Testis (tissue), 3 donors: ENCODE measurements around the gene OFD1. TPM values are rescaled to one million over a fixed set of nuclear protein-coding genes. Genes with fewer than 3 reads are reported as not detected.

Source experiments
- DNase-seq: peaks from one replicate; pipeline ENCODE4 v3.0.0-alpha.2; 2019
- H3K27ac ChIP-seq, 2 donors: fragments of 200-600 bp; sonication (generic); one replicate each; pipeline ENCODE4 v1.5.1; 2019
- H3K27me3 ChIP-seq: fragments of 200-600 bp; sonication (generic); one replicate; pipeline ENCODE4 v1.5.1; 2019
- H3K36me3 ChIP-seq: fragments of 200-600 bp; sonication (generic); one replicate; pipeline ENCODE4 v1.5.1; 2017; ENCODE audit warnings: low read depth; ENCODE audit errors: missing control alignments
- H3K4me1 ChIP-seq: fragments of 200-600 bp; sonication (generic); one replicate; pipeline ENCODE4 v1.5.1; 2019
- H3K4me3 ChIP-seq, 2 donors: fragments of 200-600 bp; sonication (generic); one replicate each; pipeline ENCODE4 v1.5.1; 2017 to 2019
- H3K9me3 ChIP-seq: fragments of 200-600 bp; sonication (generic); one replicate; pipeline ENCODE4 v1.5.1; 2017
- CTCF ChIP-seq, 3 experiments: fragments of 450-650 bp in 2 of 3; fragments of 200-600 bp in 1 of 3; sonication (generic) in 1 of 3; IDR thresholded peaks; one replicate each; pipeline ENCODE4 v1.5.1; 2016 to 2019; ENCODE audit warnings: antibody characterized with exemption in 3 of 3, mild to moderate bottlenecking in 2 of 3, moderate library complexity in 1 of 3
- POLR2A ChIP-seq: fragments of 450-650 bp; IDR thresholded peaks from one replicate; pipeline ENCODE4 v1.6.1; 2017; ENCODE audit warnings: antibody characterized with exemption, mild to moderate bottlenecking, moderate library complexity
- WGBS, 2 donors: methylation state at CpG; one replicate each; pipeline ENCODE4 v1.1.5; 2018; 5-methylcytosine and 5-hydroxymethylcytosine counted together
- intact Hi-C: fragments of 100-400 bp; cut with DNase I; formaldehyde crosslinking; loops from one replicate; pipeline ENCODE4 v1.15.1; 2023; ENCODE audit warnings: low total_unique reads
- polyA plus RNA-seq: library from polyadenylated mRNA; stranded (reverse); fragments of 350-450 nt; fragmentation: Illumina TruSeq; extraction: RNeasy Lipid Tissue Mini Kit (QIAGEN cat#74804); gene quantifications from one replicate; pipeline ENCODE4 v1.2.3, GENCODE V29; 2014; ENCODE audit warnings: low read depth, low replicate concordance; ENCODE audit not compliant: insufficient read depth
- total RNA-seq, 2 donors: library from RNA; depleted of rRNA; stranded (reverse); fragments of >200 nt; gene quantifications; one replicate each; pipeline ENCODE4 v1.2.3, GENCODE V29; 2016

Gene OFD1
- total and polyA plus RNA-seq, 3 donors from 2014 or later = 11.5 to 39.7 (median 36.3) TPM

- H3K36me3 ChIP-seq = no peaks in the 10 kb centered on the region
- no peaks in the 10 kb centered on the region for H3K9me3 ChIP-seq
- H3K4me3 ChIP-seq = peak overlapping the region; percentile 66 to 75
- no peaks in the 10 kb centered on the region for H3K27me3 ChIP-seq
- TF ChIP-seq CTCF (IDR thresholded peaks at IDR 0.05) (no peak), POLR2A (no peak)
- no peak for DNase-seq
- peak overlapping the region; percentile 84 to 86 for H3K27ac ChIP-seq
- H3K4me1 ChIP-seq = peaks cover 6% of the 10 kb centered on the region
- WGBS, 2 donors = 6 to 7% methylated on average over 4 of the region's 4 CpGs
- intact Hi-C loops = no loop called here
Measured at GRCh38 chrX:13733506-13733905, 1.0 kb upstream of the OFD1 start.

DNA sequence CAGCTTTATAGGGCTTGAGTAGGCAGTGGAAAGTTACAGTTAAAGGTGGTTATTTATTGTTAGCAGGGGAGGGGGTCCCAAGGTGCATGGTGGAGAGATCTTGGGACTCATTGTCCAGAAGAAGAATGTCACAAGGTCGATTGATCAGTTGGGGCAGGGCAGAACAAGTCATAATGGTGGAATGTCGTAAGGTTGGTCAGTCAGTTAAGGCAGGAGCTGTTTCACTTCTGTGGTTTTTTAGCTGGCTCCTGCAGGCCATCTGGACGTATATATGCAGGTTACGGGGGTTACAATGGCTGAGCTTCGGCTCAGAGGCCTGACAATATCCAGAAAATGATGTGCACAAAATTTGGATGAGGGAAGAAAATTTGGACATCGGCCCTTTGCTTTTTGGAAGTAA, 7.1 kb downstream of the OFD1 start:
- WGBS, 2 donors = 84 to 92% methylated on average over 6 of the region's 6 CpGs
- no peak for TF ChIP-seq POLR2A
- Histone ChIP-seq H3K27me3 (no peaks in the 10 kb centered on the region), H3K9me3 (no peaks in the 10 kb centered on the region), H3K36me3 (no peaks in the 10 kb centered on the region), H3K4me3 (no peak overlapping the region), H3K27ac (no peak overlapping the region), H3K4me1 (no peaks in the 10 kb centered on the region)
- intact Hi-C loops = no loop called here
- no peak for DNase-seq

DNA sequence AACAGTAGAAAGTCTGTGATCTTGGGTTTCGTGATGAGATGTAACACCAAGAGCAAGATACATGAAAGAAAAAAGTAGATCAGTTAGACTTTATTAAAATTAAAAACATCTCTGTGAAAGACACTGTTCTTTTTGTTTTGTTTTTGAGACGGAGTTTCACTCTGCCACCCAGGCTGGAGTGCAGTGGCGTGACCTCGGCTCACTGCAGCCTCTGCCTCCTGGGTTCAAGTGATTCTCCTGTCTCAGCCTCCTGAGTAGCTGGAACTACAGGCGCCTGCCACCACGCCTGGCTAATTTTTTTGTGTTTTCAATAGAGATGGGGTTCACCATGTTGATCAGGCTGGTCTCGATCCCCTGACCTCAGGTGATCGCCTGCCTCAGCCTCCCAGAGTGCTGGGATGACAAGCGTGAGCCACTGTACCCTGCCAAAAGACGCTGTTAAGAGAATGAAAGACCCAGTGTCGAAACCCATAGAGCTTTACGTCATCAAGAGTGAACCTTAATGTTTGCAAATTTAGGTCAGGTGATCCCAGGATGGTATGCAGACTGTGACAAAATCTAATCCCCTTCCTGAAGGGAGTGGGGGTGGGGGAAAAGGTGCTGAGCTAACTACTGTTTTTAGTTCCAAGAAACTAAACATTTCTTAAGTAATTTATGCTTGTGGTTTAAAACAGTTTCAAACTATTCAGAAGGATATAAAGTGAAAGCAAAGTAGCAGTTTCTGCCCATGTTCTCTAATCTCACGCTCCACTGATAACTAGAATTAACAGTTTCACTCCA, 8.0 kb downstream of the OFD1 start:
- TF ChIP-seq POLR2A = no peak
- TF ChIP-seq CTCF (IDR thresholded peaks at IDR 0.05) = no peak
- no peaks in the 10 kb centered on the region for H3K9me3 ChIP-seq
- H3K27me3 ChIP-seq = no peaks in the 10 kb centered on the region
- no peak overlapping the region for H3K4me3 ChIP-seq
- DNase-seq = no peak
- intact Hi-C loops = no loop called here
- H3K27ac ChIP-seq = no peak overlapping the region
- no peaks in the 10 kb centered on the region for H3K36me3 ChIP-seq
- no peaks in the 10 kb centered on the region for H3K4me1 ChIP-seq
- WGBS, 2 donors = 73% methylated on average over 12 to 13 of the region's 13 CpGs

- TF ChIP-seq CTCF (IDR thresholded peaks at IDR 0.05) = peak; percentile 14 to 18 (median 15)
- TF ChIP-seq POLR2A = no peak
- DNase-seq = peak; percentile 68
Measured at GRCh38 chrX:13747836-13748235, 13.3 kb downstream of the OFD1 start.

GRCh38 chrX:13748486-13748885, 13.9 kb downstream of the OFD1 start:
- 87 to 94% methylated on average over 3 of the region's 3 CpGs for WGBS, 2 donors
- intact Hi-C loops = no loop called here

More at GRCh38 chrX:13747836-13748235, 13.3 kb downstream of the OFD1 start:
- Histone ChIP-seq H3K36me3 (no peaks in the 10 kb centered on the region), H3K4me1 (no peaks in the 10 kb centered on the region), H3K27me3 (no peaks in the 10 kb centered on the region), H3K9me3 (no peaks in the 10 kb centered on the region), H3K27ac (no peak overlapping the region), H3K4me3 (no peak overlapping the region)
- 53 to 57% methylated on average over 2 of the region's 2 CpGs for WGBS, 2 donors
- intact Hi-C loops = no loop called here

More at GRCh38 chrX:13748486-13748885, 13.9 kb downstream of the OFD1 start:
- Histone ChIP-seq H3K27me3 (no peaks in the 10 kb centered on the region), H3K4me1 (no peaks in the 10 kb centered on the region), H3K9me3 (no peaks in the 10 kb centered on the region), H3K4me3 (no peak overlapping the region), H3K27ac (no peak overlapping the region), H3K36me3 (no peaks in the 10 kb centered on the region)
- TF ChIP-seq POLR2A (no peak), CTCF (IDR thresholded peaks at IDR 0.05) (no peak)
- no peak for DNase-seq
